Measurements from ENCODE around the gene MAST4.

DNA sequence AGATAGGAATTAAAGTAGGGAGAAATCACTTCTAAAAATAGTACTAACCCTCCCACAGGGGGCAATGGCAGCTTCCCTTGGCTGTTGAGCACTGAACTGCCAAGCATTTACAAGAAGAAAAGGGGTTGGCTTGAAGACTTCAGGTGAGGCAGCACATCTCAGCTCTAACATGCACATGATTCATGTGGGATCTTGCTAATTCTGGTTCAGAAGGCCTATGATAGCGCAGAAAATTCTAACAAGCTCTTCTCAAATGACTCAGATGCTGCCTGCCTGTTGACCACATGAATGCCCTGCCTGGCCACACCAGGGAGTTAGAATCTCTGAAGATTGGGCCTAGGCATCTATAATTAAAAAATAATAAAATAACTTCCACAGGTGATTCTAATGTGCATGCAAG lies 577.8 kb downstream of the MAST4 start:
- TF ChIP-seq EZH2 (IDR thresholded peaks at IDR 0.05), result no peak
- TF ChIP-seq POLR2AphosphoS5 (IDR thresholded peaks at IDR 0.05; ENCODE audit: borderline replicate concordance, low read depth, low read length), result no peak
- TF ChIP-seq FOXP2 (optimal IDR thresholded peaks at IDR 0.05; ENCODE audit: control extremely low read depth, extremely low read length, insufficient read depth), result no peak

All from SK-N-MC (cell line).